T-helper 2 cell treated with Interferon-gamma antibody and Interleukin-4, amounts not matched to agents 5 μg/mL and 100 μg/mL, for 36 hours (primary cell): Measurements from ENCODE around the gene TTC34.

Source experiments
- DNase-seq: peaks from one replicate; pipeline ENCODE4 v3.0.0; 2021; ENCODE audit warnings: low spot score
- H3K27ac Mint-ChIP-seq: one replicate; pipeline ENCODE4 v1.8.0; 2021; ENCODE audit warnings: mild to moderate bottlenecking, mixed read lengths
- H3K27me3 Mint-ChIP-seq: one replicate; pipeline ENCODE4 v1.8.0; 2021; ENCODE audit warnings: low read depth, mixed read lengths
- H3K36me3 Mint-ChIP-seq: one replicate; pipeline ENCODE4 v1.8.0; 2021; ENCODE audit warnings: low read depth, mixed read lengths
- H3K4me1 Mint-ChIP-seq: one replicate; pipeline ENCODE4 v1.8.0; 2021; ENCODE audit warnings: low read depth, mixed read lengths
- H3K4me3 Mint-ChIP-seq: one replicate; pipeline ENCODE4 v1.8.0; 2022; ENCODE audit warnings: mild to moderate bottlenecking, moderate library complexity, mixed read lengths
- H3K9me3 Mint-ChIP-seq: one replicate; pipeline ENCODE4 v1.8.0; 2021; ENCODE audit warnings: mixed read lengths

Gene TTC34

DNA sequence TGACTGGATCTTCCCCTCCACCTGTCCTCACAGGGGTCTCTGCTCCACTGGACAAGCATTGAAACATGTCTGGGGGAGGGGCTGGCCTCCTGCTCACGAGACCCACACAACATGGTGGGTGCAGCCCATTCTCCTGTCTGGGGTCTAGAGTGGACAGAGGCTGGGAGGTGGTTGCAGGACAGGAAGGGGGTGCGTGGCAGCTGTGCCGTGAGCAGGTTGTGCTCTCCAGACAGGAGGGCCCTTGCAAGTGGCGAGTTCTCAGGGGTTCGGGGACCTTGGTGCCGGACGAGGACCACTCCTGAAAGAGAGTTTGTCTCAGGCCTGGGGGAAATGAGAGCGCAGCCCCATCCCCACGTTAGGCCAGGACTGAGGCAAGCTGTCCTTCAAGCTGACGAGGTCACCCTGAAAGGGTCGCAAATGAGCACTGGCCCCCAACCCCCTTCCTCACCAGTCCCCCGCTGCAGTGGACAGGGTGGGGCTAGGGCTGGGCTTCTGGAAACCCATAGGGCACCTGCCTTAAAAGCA is 21.2 kb upstream of the TTC34 start:
- Mint-ChIP-seq H3K9me3 (no peaks in the 10 kb centered on the region), H3K27me3 (no peaks in the 10 kb centered on the region), H3K36me3 (no peaks in the 10 kb centered on the region), H3K27ac (no peak overlapping the region), H3K4me1 (no peaks in the 10 kb centered on the region), H3K4me3 (no peak overlapping the region)
- DNase-seq = no peak

DNA sequence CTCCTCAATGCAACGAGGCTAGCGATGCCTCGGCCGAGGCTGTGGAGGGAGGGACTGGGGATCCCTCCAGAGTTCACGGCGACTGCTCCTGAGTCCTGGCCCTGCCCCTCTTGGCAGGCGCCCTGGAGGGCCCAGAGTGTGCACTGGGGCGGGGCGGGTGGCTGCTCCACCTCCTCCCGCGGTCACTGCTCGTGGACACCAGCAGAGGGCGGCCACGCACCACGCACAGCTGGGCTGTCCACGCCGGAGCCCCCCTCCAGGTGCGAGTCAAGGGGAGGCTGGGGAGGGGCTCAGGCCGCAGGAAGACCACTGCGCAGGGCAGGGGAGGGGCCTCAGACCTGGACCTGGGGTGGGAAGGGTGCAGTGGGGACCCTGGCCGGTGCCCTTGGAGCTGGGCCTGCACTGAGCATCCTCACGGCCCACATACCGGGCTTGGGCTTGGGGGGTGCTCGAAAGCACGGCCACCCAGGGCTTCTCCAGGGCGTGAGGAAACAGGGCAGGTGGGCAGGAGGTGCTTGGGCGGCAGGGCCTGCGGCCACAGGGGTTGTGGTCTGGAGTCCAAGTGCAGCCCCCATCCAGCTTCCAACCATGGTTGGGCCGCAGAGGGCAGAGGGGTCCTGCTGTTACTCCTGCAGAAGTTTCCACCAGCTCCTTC is 20.6 kb upstream of the TTC34 start:
- Mint-ChIP-seq H3K36me3 (no peaks in the 10 kb centered on the region), H3K4me3 (no peak overlapping the region), H3K4me1 (no peaks in the 10 kb centered on the region), H3K9me3 (no peaks in the 10 kb centered on the region), H3K27ac (no peak overlapping the region), H3K27me3 (no peaks in the 10 kb centered on the region)
- DNase-seq = no peak

DNA sequence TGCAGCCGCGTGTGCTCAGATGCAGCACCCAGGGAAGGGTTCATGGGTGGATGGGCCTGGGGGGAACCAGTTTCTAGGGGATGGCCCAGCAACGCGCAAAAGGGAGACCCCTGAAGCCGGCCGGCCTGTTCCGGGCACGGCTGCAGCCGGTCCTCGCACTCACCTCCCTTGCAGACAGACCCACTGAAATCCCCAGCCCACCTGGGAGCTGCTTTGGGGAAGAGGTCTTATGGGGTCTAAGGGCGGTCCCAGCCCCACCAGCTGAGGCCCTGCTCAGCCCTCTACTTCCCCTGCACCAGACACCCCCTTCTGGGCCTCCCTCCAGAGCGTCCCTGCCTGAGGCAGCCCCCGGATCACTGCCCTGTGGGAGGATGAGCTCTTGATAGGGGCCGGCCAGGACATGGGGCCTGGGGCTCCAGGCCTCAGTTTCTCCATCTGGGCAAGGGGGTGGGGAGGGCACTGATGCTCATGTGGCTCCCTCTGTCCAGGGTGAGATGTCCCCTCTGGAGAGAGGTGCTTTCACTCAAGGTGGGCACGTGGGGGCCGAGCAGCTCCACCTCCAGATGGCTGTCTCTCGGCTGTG is 20.0 kb upstream of the TTC34 start:
- H3K9me3 Mint-ChIP-seq = no peaks in the 10 kb centered on the region
- no peaks in the 10 kb centered on the region for H3K4me1 Mint-ChIP-seq
- no peak overlapping the region for H3K27ac Mint-ChIP-seq
- DNase-seq = no peak
- no peaks in the 10 kb centered on the region for H3K27me3 Mint-ChIP-seq
- no peaks in the 10 kb centered on the region for H3K36me3 Mint-ChIP-seq
- H3K4me3 Mint-ChIP-seq = no peak overlapping the region

DNA sequence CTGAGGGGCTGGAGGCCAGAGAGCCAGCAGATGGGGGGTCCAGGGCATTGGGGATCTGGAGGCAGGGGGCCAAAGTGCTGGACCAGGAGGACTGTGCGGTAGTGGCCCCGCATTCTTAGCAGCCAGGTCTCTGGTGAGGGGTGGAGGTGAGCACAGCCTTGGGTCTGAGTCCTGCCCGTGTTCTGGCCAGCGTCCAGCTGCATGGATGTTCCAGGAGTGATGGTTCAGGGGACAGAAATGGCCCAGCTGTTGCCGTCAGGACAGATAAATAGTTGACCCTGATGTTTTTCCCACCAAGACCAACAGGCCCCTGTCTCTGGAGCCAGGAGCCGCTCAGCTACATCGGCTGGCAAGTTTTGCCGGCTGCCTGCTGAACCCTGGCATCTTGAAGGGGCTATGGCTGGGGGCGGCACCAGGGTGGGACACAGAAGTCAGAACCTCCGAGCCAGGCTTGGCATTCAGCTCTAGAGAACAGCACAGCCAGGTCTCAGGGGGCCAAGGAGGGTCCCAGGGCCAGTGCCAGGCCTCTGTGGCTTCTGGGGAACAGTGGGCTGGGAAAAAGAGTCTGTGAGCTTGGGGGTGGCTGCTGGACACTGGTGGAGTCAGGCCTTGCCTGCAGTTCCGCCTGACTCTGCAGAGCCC is 19.4 kb upstream of the TTC34 start:
- Mint-ChIP-seq H3K9me3 (no peaks in the 10 kb centered on the region), H3K27me3 (no peaks in the 10 kb centered on the region), H3K4me3 (no peak overlapping the region), H3K36me3 (no peaks in the 10 kb centered on the region), H3K4me1 (no peaks in the 10 kb centered on the region), H3K27ac (no peak overlapping the region)
- no peak for DNase-seq

DNA sequence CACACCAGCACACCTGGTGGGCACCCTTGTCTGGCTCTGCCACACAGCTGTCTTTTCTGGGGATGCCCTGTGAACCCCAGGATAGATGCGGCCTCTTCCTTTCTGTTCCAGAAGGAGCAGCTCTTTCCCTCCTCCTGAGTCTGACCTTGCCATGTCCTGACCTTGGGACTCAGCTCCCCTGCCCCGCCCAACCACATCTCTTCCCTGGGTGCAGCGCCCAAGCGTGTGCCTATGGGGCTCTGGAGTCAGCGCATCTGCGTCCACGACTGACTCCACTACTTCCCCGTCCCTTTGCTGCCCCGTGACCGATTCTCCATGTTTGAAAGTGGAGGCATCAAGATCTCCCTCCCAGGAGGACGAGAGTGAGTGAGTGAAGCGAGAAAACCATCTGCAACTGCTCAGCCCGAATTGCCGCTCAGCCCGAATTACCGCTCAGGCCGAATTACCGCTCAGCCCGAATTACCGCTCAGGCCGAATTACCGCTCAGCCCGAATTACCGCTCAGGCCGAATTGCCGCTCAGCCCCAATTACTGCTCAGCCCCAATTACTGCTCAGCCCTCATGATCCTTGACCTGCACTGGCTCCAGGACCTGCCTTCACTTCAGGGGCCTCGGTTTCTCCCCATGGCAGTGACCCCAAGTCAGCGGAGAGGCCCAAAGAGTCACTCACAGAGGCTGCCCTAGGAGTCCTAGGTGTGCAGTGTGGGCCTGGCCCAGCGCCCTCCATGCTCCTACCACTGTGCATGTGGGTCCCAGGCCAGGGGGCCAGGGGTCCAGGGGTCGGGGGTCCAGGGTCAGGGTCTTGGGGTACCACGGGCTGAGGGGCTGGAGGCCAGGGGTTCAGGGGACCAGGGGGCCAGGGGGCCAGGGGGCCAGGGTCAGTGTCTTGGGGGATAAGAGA is 18.6 kb upstream of the TTC34 start:
- H3K4me1 Mint-ChIP-seq = no peaks in the 10 kb centered on the region
- H3K27me3 Mint-ChIP-seq = no peaks in the 10 kb centered on the region
- no peak for DNase-seq
- no peak overlapping the region for H3K4me3 Mint-ChIP-seq
- no peaks in the 10 kb centered on the region for H3K36me3 Mint-ChIP-seq
- no peaks in the 10 kb centered on the region for H3K9me3 Mint-ChIP-seq
- no peak overlapping the region for H3K27ac Mint-ChIP-seq

DNA sequence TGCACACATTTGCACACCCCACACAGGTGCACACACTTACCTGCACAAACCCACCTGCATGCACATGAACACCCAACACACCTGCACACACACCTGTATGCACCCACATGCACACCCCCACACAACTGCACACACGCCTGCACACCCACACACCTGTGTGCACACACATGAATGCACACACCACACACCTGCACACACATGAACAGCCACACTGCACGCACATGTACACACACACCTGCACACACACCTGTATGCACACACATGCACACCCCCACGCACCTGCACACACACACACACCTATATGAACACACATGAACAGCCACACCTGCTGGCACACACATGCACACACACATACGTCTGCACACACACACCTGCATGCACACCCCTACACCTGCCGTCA is 17.9 kb upstream of the TTC34 start:
- Mint-ChIP-seq H3K36me3 (no peaks in the 10 kb centered on the region), H3K9me3 (no peaks in the 10 kb centered on the region), H3K4me3 (no peak overlapping the region), H3K4me1 (no peaks in the 10 kb centered on the region), H3K27me3 (no peaks in the 10 kb centered on the region), H3K27ac (no peak overlapping the region)
- no peak for DNase-seq

DNA sequence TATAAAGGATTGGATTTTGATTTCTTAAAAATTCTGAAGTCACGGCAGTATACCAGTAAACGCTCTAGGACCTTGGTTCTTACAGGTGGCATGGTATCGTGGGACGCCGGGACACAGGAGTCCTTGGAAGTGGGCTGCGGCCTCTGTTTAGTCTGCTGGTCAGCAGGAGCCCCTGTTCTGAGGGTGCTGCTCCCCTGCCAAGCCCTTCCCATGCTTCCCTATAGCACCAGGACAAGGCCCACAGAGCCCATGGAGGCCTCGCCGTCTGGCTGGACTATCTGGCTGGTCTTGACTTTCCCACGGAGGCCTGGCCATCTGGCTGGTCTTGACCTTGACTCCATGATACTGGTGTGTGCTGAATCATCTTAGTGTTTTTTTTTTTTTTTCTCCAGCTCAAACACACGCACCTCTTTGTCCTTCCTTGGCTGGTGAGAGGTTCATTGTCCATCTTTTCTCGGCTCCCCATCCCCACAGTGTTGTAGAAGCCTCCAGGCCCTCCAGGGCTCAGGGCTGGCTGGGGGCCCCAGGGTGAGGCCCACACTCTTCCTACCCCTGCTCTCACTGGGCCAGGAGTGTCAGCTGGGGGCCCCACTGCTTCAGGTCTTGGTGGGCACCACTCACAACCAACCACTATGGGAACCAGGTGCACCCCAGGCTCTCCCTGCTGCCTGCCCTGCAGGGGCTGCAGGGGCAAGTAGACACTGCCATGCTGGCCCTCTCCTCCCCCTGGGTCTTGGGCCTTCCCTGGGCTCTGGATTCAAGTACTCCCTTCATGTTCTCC is 16.5 kb upstream of the TTC34 start:
- H3K27me3 Mint-ChIP-seq = no peaks in the 10 kb centered on the region
- no peaks in the 10 kb centered on the region for H3K9me3 Mint-ChIP-seq
- H3K4me1 Mint-ChIP-seq = no peaks in the 10 kb centered on the region
- no peak overlapping the region for H3K4me3 Mint-ChIP-seq
- DNase-seq = no peak
- H3K27ac Mint-ChIP-seq = no peak overlapping the region
- no peaks in the 10 kb centered on the region for H3K36me3 Mint-ChIP-seq

DNA sequence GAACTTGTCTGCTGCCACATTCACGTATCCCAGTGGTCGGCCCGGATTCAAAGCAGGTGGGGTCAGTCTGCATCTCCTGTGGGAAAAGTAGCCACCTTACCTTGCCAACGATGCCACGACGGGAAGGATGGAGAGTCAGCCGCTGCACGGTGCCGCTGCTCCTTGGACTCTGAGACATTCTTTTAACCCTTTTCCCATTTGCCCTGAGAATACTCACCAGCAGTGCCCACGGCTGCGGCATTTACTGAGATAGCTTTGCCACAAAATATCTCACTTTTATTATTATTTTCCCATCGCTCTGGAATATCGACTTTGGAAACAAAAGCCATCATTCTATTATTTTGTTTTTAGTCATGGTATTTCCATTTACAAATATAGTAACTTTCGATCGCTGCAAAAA is 15.3 kb upstream of the TTC34 start:
- Mint-ChIP-seq H3K9me3 (no peaks in the 10 kb centered on the region), H3K36me3 (no peaks in the 10 kb centered on the region), H3K27ac (no peak overlapping the region), H3K4me3 (no peak overlapping the region), H3K27me3 (no peaks in the 10 kb centered on the region), H3K4me1 (no peaks in the 10 kb centered on the region)
- no peak for DNase-seq

DNA sequence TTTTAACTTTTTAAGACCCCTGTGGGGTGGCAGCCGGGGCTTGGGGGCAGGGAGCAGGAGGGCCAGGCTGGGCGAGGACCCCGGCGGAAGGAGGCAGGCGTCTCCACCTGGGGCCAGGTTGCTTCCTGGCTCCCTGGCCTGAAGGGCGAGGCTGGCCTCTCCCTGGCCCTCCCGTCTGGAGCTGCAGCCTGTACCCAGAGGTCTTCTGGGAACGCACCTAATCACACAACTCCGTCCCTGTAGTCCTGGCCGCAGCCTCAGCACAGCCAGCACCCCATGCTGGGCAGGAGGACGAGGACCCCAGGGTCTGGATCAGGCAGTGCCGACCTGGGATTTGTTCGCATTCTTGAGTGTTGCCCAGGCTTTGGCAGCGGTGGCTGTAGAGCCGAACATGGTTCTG is 14.1 kb upstream of the TTC34 start:
- no peak overlapping the region for H3K27ac Mint-ChIP-seq
- H3K36me3 Mint-ChIP-seq = no peaks in the 10 kb centered on the region
- no peak for DNase-seq
- no peak overlapping the region for H3K4me3 Mint-ChIP-seq
- no peaks in the 10 kb centered on the region for H3K27me3 Mint-ChIP-seq
- H3K4me1 Mint-ChIP-seq = no peaks in the 10 kb centered on the region
- no peaks in the 10 kb centered on the region for H3K9me3 Mint-ChIP-seq

DNA sequence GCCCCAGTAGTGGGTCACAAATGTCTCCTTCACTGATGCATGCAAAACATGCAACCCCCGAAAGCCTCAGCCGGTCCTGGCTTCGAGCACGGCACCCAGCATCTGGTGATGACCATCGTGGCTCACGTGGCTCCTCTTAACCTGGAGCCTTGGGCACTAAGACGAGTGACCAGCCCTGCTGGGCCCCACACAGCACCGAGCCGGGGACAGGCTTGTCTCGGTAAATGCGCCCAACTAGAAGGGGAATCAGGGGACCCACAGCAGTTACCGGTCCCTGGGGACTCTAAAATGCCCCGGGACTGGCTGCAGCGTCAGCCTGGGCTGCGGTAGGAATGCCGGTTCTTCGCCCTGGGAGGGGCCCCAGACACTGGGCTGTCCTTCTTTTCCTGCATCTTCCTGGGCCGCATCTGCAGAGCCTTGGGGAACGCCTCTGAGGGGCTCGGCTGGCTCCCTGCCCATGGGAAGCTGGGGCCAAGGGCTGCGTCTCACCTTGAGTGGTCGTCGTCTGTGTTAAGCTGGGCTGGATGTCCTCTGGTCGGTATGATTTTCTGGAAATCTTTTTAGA is 13.1 kb upstream of the TTC34 start:
- H3K27me3 Mint-ChIP-seq = no peaks in the 10 kb centered on the region
- no peak overlapping the region for H3K27ac Mint-ChIP-seq
- H3K4me3 Mint-ChIP-seq = no peak overlapping the region
- no peaks in the 10 kb centered on the region for H3K4me1 Mint-ChIP-seq
- no peaks in the 10 kb centered on the region for H3K9me3 Mint-ChIP-seq
- H3K36me3 Mint-ChIP-seq = no peaks in the 10 kb centered on the region
- DNase-seq = no peak

DNA sequence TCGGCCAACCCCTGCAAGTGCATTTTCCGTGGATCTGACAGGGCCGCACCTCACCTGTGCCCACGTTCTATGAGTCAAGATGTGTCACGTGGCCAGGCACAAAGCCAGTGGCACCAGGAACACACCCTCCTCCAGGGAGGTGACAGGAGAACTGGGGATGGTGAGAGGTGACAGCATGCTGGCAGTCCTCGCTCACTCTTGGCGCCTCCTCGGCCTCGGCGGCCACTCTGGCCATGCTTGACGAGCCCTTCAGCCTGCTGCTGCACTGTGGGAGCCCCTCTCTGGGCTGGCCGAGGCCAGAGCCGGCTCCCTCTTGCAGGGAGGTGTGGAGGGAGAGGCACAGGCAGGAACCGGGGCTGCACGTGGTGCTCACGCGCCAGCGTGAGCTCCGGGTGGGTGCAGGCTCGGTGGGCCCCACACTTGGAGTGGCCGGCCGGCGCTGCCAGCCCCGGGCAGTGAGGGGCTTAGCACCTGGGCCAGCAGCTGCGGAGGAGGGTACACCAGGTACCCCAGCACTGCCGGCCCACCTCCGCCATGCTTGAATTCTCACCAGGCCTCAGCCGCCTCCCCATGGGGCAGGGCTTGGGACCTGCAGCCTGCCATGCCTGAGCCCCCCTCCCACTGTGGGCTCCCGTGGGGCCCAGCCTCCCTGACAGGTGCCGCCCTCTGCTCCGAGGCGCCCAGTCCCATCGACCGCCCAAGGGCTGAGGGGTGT is 11.6 kb upstream of the TTC34 start:
- Mint-ChIP-seq H3K4me3 (no peak overlapping the region), H3K27ac (no peak overlapping the region), H3K36me3 (no peaks in the 10 kb centered on the region), H3K4me1 (no peaks in the 10 kb centered on the region), H3K27me3 (no peaks in the 10 kb centered on the region), H3K9me3 (no peaks in the 10 kb centered on the region)
- DNase-seq = no peak

DNA sequence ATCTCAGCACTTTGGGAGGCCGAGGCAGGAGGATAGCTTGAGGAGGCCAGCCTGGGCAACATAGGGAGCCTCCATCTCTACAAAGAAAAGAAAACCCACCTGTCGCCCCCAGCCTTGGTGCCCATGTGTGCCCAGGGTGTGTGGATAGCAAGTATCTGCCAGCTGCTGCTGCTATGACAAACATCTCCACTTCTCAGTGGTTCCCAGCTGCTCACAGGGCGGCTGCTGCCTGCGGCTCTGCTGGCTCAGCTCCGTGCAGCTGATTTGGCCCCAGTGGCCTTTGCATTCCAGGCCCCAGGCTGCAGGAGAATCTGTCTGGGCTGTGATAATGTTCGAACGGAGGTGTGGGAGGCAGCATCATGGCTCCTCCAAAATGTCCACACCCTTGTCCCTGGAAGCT is 10.6 kb upstream of the TTC34 start:
- Mint-ChIP-seq H3K9me3 (no peaks in the 10 kb centered on the region), H3K4me1 (no peaks in the 10 kb centered on the region)
- no peak for DNase-seq

DNA sequence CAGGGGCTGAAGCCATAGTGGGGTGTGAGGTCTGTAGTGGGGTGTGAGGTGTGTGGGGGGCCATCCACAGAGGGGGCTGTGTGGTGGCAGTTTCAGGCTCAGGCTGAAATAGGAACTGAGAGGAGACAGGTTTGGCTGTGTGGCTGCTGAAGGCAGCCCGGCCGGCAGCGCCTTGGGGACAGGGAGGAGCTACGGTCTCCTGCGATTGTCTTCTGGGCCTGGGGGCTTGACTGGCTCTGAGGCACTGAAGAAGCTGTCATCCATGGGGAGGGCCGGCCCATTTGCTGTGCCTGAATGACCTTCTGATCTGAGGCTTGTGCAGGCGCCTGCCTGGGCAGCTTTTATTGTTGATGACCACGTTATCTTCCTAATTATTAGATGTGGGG is 10.0 kb upstream of the TTC34 start:
- no peaks in the 10 kb centered on the region for H3K9me3 Mint-ChIP-seq
- no peaks in the 10 kb centered on the region for H3K36me3 Mint-ChIP-seq
- H3K4me1 Mint-ChIP-seq = no peaks in the 10 kb centered on the region
- no peak overlapping the region for H3K4me3 Mint-ChIP-seq
- H3K27me3 Mint-ChIP-seq = no peaks in the 10 kb centered on the region
- H3K27ac Mint-ChIP-seq = no peak overlapping the region
- DNase-seq = no peak

More for the DNA sequence above, 10.6 kb upstream of the TTC34 start:
- no peak overlapping the region for H3K27ac Mint-ChIP-seq
- no peaks in the 10 kb centered on the region for H3K27me3 Mint-ChIP-seq
- no peak overlapping the region for H3K4me3 Mint-ChIP-seq
- no peaks in the 10 kb centered on the region for H3K36me3 Mint-ChIP-seq
